ENCODE measurements around the gene ARHGAP8. TPM values are rescaled to one million over a fixed set of nuclear protein-coding genes. Genes with fewer than 3 reads are reported as not detected.

ARHGAP8 gene
- total and polyA plus RNA-seq, 2 experiments from 2014 or later = 62.8 to 64.9 TPM

- Mint-ChIP-seq H3K27ac (no peak overlapping the region), H3K4me3 (no peak overlapping the region), H3K27me3 (ENCODE audit: insufficient read depth, low read depth, poor library complexity) (no peaks in the 10 kb centered on the region), H3K36me3 (ENCODE audit: low read depth) (peaks cover 74% of the 10 kb centered on the region), H3K9me3 (peaks cover 29% of the 10 kb centered on the region), H3K4me1 (no peaks in the 10 kb centered on the region)
- no peaks in the 10 kb centered on the region for H3K4me1 ChIP-seq (ENCODE audit: insufficient read depth)
- H4K20me1 ChIP-seq (replicated peaks; ENCODE audit: insufficient read depth) = no peaks in the 10 kb centered on the region; the same call in 1 of the 2 replicates
- H3K4me3 ChIP-seq = no peak overlapping the region
- TF ChIP-seq JUNB (IDR thresholded peaks at IDR 0.05; ENCODE audit: unreplicated experiment) (no peak), REST (IDR thresholded peaks at IDR 0.05; ENCODE audit: unreplicated experiment) (no peak), EZH2phosphoT487 (IDR thresholded peaks at IDR 0.05; ENCODE audit: unreplicated experiment) (no peak), EZH2 (IDR thresholded peaks at IDR 0.05; ENCODE audit: low read depth, unreplicated experiment) (no peak), STAT1 (IDR thresholded peaks at IDR 0.05; ENCODE audit: unreplicated experiment) (no peak), CREB1 (CRISPR knock-in tag; IDR thresholded peaks at IDR 0.05; ENCODE audit: low read depth) (no peak), POLR2AphosphoS5 (IDR thresholded peaks at IDR 0.05; ENCODE audit: low read depth) (no peak), ETS1 (IDR thresholded peaks at IDR 0.05) (no peak), ZNF114 (CRISPR knock-in tag; IDR thresholded peaks at IDR 0.05) (no peak), ZNF331 (CRISPR knock-in tag; IDR thresholded peaks at IDR 0.05; ENCODE audit: low read depth) (no peak), NANOG (IDR thresholded peaks at IDR 0.05; ENCODE audit: borderline replicate concordance) (no peak), CTCF (conservative IDR thresholded peaks at IDR 0.05; ENCODE audit: low read depth in 2 of 2) (no peak)
- no peak overlapping the region for H3K27ac ChIP-seq (ENCODE audit: low read depth)
- no peaks in the 10 kb centered on the region for H3K27me3 ChIP-seq (ENCODE audit: insufficient read depth)
- H3F3A ChIP-seq (replicated peaks; ENCODE audit: low read depth) = no peaks in the 10 kb centered on the region
- no peaks in the 10 kb centered on the region for H3K9me2 ChIP-seq (ENCODE audit: insufficient read depth)
- no peak overlapping the region for H2AFZ ChIP-seq
- no peaks in the 10 kb centered on the region for H3K79me2 ChIP-seq (replicated peaks; ENCODE audit: insufficient read depth)
- ATAC-seq (no peak), DNase-seq (ENCODE audit: low spot score) (no peak)
- peaks cover 32% of the 10 kb centered on the region for H3K36me3 ChIP-seq (ENCODE audit: insufficient read depth)
- no peak overlapping the region for H3K4me2 ChIP-seq
These were observed 154.0 kb downstream of the ARHGAP8 start for GRCh38 chr22:44906248-44906936.
